ENCODE data around the gene ATIC. TPM values are rescaled to one million over a fixed set of nuclear protein-coding genes. Genes with fewer than 3 reads are reported as not detected.

Gene ATIC
- total RNA-seq, 1 experiment from 2014 or later: 285 TPM

GRCh38 chr2:215361876-215362561, 50.2 kb downstream of the ATIC start:
- ChIA-PET POLR2A (no interaction called here), CTCF (no interaction called here)
- Mint-ChIP-seq H3K9me3 (no peaks in the 10 kb centered on the region), H3K27me3 (ENCODE audit: low read depth) (no peaks in the 10 kb centered on the region), H3K36me3 (peaks cover 49% of the 10 kb centered on the region), H3K27ac (no peak overlapping the region), H3K4me1 (peaks cover 8% of the 10 kb centered on the region; the same call in 1 of the 2 replicates), H3K4me3 (no peak overlapping the region)
- DNase-seq (ENCODE audit: low spot score) (no peak), ATAC-seq (no peak)
- TF ChIP-seq CBFB (CRISPR knock-in tag; IDR thresholded peaks at IDR 0.05; ENCODE audit: low read depth): no peak
- peak; percentile 9; the same call in 1 of the 2 replicates for TF ChIP-seq CDX4 (CRISPR knock-in tag; IDR thresholded peaks at IDR 0.05; ENCODE audit: borderline replicate concordance)
- TF ChIP-seq SMAD3 (CRISPR knock-in tag; IDR thresholded peaks at IDR 0.05; ENCODE audit: borderline replicate concordance): no peak

GRCh38 chr2:215362562-215362904, 50.7 kb downstream of the ATIC start:
- POLR2A ChIA-PET: no interaction called here
- Mint-ChIP-seq H3K27me3 (ENCODE audit: low read depth) (no peaks in the 10 kb centered on the region), H3K4me3 (no peak overlapping the region), H3K36me3 (peaks cover 54% of the 10 kb centered on the region), H3K9me3 (no peaks in the 10 kb centered on the region), H3K4me1 (peaks cover 4% of the 10 kb centered on the region; the same call in 1 of the 2 replicates), H3K27ac (no peak overlapping the region)
- no peak for DNase-seq (ENCODE audit: low spot score)
- no peak for ATAC-seq
- CTCF ChIA-PET: no interaction called here
- TF ChIP-seq NR1H2 (CRISPR knock-in tag; IDR thresholded peaks at IDR 0.05): no peak
- no peak for TF ChIP-seq MXD4 (CRISPR knock-in tag; IDR thresholded peaks at IDR 0.05; ENCODE audit: borderline replicate concordance)
- TF ChIP-seq ETV6 (CRISPR knock-in tag; IDR thresholded peaks at IDR 0.05): no peak

- ChIA-PET CTCF (no interaction called here), POLR2A (no interaction called here)
- peaks cover 3% of the 10 kb centered on the region; the same call in 1 of the 2 replicates for H3K4me1 Mint-ChIP-seq
- H3K27me3 Mint-ChIP-seq (ENCODE audit: low read depth): no peaks in the 10 kb centered on the region
- no peak overlapping the region for H3K27ac Mint-ChIP-seq
- H3K9me3 Mint-ChIP-seq: no peaks in the 10 kb centered on the region
- DNase-seq (ENCODE audit: low spot score) (no peak), ATAC-seq (no peak)
- no peak overlapping the region for H3K4me3 Mint-ChIP-seq
- H3K36me3 Mint-ChIP-seq: peaks cover 59% of the 10 kb centered on the region
- no peak for TF ChIP-seq MAX (CRISPR knock-in tag; IDR thresholded peaks at IDR 0.05)
- TF ChIP-seq MYBL2 (CRISPR knock-in tag; IDR thresholded peaks at IDR 0.05): no peak
- no peak for TF ChIP-seq IRF2 (CRISPR knock-in tag; IDR thresholded peaks at IDR 0.05; ENCODE audit: borderline replicate concordance, low read depth)
- TF ChIP-seq HMGXB4 (CRISPR knock-in tag; IDR thresholded peaks at IDR 0.05): no peak
- TF ChIP-seq AR (CRISPR knock-in tag; IDR thresholded peaks at IDR 0.05): no peak
- TF ChIP-seq ZNF425 (CRISPR knock-in tag; conservative IDR thresholded peaks at IDR 0.05): no peak
- TF ChIP-seq ZBTB21 (CRISPR knock-in tag; IDR thresholded peaks at IDR 0.05; ENCODE audit: borderline replicate concordance): no peak
- TF ChIP-seq ZNF219 (CRISPR knock-in tag; IDR thresholded peaks at IDR 0.05; ENCODE audit: borderline replicate concordance): no peak
- TF ChIP-seq AFF4 (CRISPR knock-in tag; IDR thresholded peaks at IDR 0.05; ENCODE audit: borderline replicate concordance): no peak
- no peak for TF ChIP-seq FOXK1 (CRISPR knock-in tag; IDR thresholded peaks at IDR 0.05)
- TF ChIP-seq NFE2L1 (CRISPR knock-in tag; IDR thresholded peaks at IDR 0.05): no peak
- TF ChIP-seq CDX4 (CRISPR knock-in tag; IDR thresholded peaks at IDR 0.05; ENCODE audit: borderline replicate concordance): no peak
- no peak for TF ChIP-seq ESRRA (CRISPR knock-in tag; IDR thresholded peaks at IDR 0.05; ENCODE audit: borderline replicate concordance)
- no peak for TF ChIP-seq RELA (CRISPR knock-in tag; IDR thresholded peaks at IDR 0.05; ENCODE audit: borderline replicate concordance)
These were observed 51.2 kb downstream of the ATIC start for GRCh38 chr2:215363039-215363438.
